Endothelial cell (in vitro differentiated cells): ENCODE data around the gene COASY. TPM values are rescaled to one million over a fixed set of nuclear protein-coding genes. Genes with fewer than 3 reads are reported as not detected.

Source experiments
- DNase-seq: peaks from one replicate; pipeline ENCODE4 v3.0.0; 2021; ENCODE audit warnings: low spot score
- H3K27ac Mint-ChIP-seq: one replicate; pipeline ENCODE4 v1.8.0; 2021; ENCODE audit warnings: mixed read lengths, inconsistent platforms; ENCODE audit not compliant: unreplicated experiment
- H3K27me3 Mint-ChIP-seq: one replicate; pipeline ENCODE4 v1.8.0; 2021; ENCODE audit warnings: mild to moderate bottlenecking, moderate library complexity, mixed read lengths, inconsistent platforms; ENCODE audit not compliant: unreplicated experiment
- H3K36me3 Mint-ChIP-seq: one replicate; pipeline ENCODE4 v1.8.0; 2021; ENCODE audit warnings: mild to moderate bottlenecking, low read depth, mixed read lengths, inconsistent platforms; ENCODE audit not compliant: unreplicated experiment
- H3K4me1 Mint-ChIP-seq: one replicate; pipeline ENCODE4 v1.8.0; 2021; ENCODE audit warnings: mild to moderate bottlenecking, mixed read lengths, inconsistent platforms; ENCODE audit not compliant: unreplicated experiment
- H3K4me3 Mint-ChIP-seq: one replicate; pipeline ENCODE4 v1.8.0; 2021; ENCODE audit warnings: mild to moderate bottlenecking, mixed read lengths, inconsistent platforms; ENCODE audit not compliant: unreplicated experiment
- H3K9me3 Mint-ChIP-seq: one replicate; pipeline ENCODE4 v1.8.0; 2021; ENCODE audit warnings: mixed read lengths, inconsistent platforms; ENCODE audit not compliant: unreplicated experiment
- CTCF ChIP-seq: fragments of 200-600 bp; sonication (generic); IDR thresholded peaks from one replicate; pipeline ENCODE4 v1.5.0; 2021; ENCODE audit warnings: antibody characterized with exemption; ENCODE audit not compliant: unreplicated experiment
- total RNA-seq: library from RNA; stranded (reverse); fragmentation: NEBNext Ultra II Directional; extraction: Animal tissue kit (Norgen Biotek cat#: 25700); gene quantifications from one replicate; pipeline ENCODE4 v1.2.1, GENCODE V29; 2021; ENCODE audit not compliant: unreplicated experiment

The COASY gene
- total RNA-seq, 1 donor from 2014 or later: 66.3 TPM

GRCh38 chr17:42579794-42580551 lies 18.0 kb downstream of the COASY start:
- Mint-ChIP-seq H3K4me1 (peaks cover 17% of the 10 kb centered on the region), H3K27me3 (peaks cover 10% of the 10 kb centered on the region), H3K36me3 (peaks cover 38% of the 10 kb centered on the region), H3K27ac (no peak overlapping the region), H3K4me3 (peak overlapping the region; percentile 7), H3K9me3 (no peaks in the 10 kb centered on the region)
- no peak for DNase-seq
- no peak for TF ChIP-seq CTCF

GRCh38 chr17:42581744-42582270 lies 19.9 kb downstream of the COASY start:
- TF ChIP-seq CTCF: no peak
- H3K36me3 Mint-ChIP-seq: peaks cover 33% of the 10 kb centered on the region
- peaks cover 9% of the 10 kb centered on the region for H3K27me3 Mint-ChIP-seq
- no peaks in the 10 kb centered on the region for H3K9me3 Mint-ChIP-seq
- H3K4me1 Mint-ChIP-seq: peaks cover 12% of the 10 kb centered on the region
- no peak overlapping the region for H3K4me3 Mint-ChIP-seq
- H3K27ac Mint-ChIP-seq: no peak overlapping the region
- DNase-seq: no peak

GRCh38 chr17:42584880-42585279 lies 22.9 kb downstream of the COASY start:
- no peak for TF ChIP-seq CTCF
- Mint-ChIP-seq H3K27me3 (peaks cover 5% of the 10 kb centered on the region), H3K4me1 (no peaks in the 10 kb centered on the region), H3K36me3 (peaks cover 41% of the 10 kb centered on the region), H3K4me3 (peak overlapping the region; percentile 23), H3K9me3 (no peaks in the 10 kb centered on the region), H3K27ac (no peak overlapping the region)
- no peak for DNase-seq

- Mint-ChIP-seq H3K27me3 (peaks cover 5% of the 10 kb centered on the region), H3K4me3 (peak overlapping the region; percentile 23), H3K36me3 (peaks cover 41% of the 10 kb centered on the region), H3K9me3 (no peaks in the 10 kb centered on the region), H3K4me1 (no peaks in the 10 kb centered on the region), H3K27ac (no peak overlapping the region)
- DNase-seq: no peak
- no peak for TF ChIP-seq CTCF
Observed at GRCh38 chr17:42585353-42585752, 23.4 kb downstream of the COASY start.

- Mint-ChIP-seq H3K4me1 (no peaks in the 10 kb centered on the region), H3K27me3 (peaks cover 5% of the 10 kb centered on the region), H3K27ac (no peak overlapping the region), H3K9me3 (no peaks in the 10 kb centered on the region), H3K4me3 (no peak overlapping the region), H3K36me3 (peaks cover 46% of the 10 kb centered on the region)
- no peak for TF ChIP-seq CTCF
- no peak for DNase-seq
Observed at GRCh38 chr17:42586514-42587230, 24.7 kb downstream of the COASY start.
